ENCODE results near the gene RAD54L2. TPM values are rescaled to one million over a fixed set of nuclear protein-coding genes. Genes with fewer than 3 reads are reported as not detected.

Gene RAD54L2
- total and polyA plus RNA-seq, 2 experiments from 2014 or later: 10.8 to 17.5 TPM

- Histone ChIP-seq H3K4me3 (no peak overlapping the region), H2AFZ (no peak overlapping the region), H3K27me3 (no peaks in the 10 kb centered on the region), H3K36me3 (replicated peaks; ENCODE audit: insufficient read depth, low read depth) (no peaks in the 10 kb centered on the region), H4K20me1 (ENCODE audit: insufficient read depth, poor library complexity, severe bottlenecking) (no peaks in the 10 kb centered on the region), H3K27ac (no peak overlapping the region), H3K4me1 (ENCODE audit: insufficient read depth) (no peaks in the 10 kb centered on the region), H3K4me2 (no peak overlapping the region), H3K9me3 (ENCODE audit: low read depth) (no peaks in the 10 kb centered on the region), H3K9me2 (replicated peaks; ENCODE audit: insufficient read depth) (no peaks in the 10 kb centered on the region), H3K79me2 (peaks cover 62% of the 10 kb centered on the region)
- DNase-seq (ENCODE audit: low spot score): no peak
- TF ChIP-seq CTCF (IDR thresholded peaks at IDR 0.05; ENCODE audit: poor library complexity) (no peak), EZH2 (IDR thresholded peaks at IDR 0.05; ENCODE audit: borderline replicate concordance) (no peak), EZH2phosphoT487 (IDR thresholded peaks at IDR 0.05; ENCODE audit: low read depth, severe bottlenecking, unreplicated experiment) (no peak)
Observed at GRCh38 chr3:51568996-51569395, 30.5 kb downstream of the RAD54L2 start.

GRCh38 chr3:51578238-51578637, 39.7 kb downstream of the RAD54L2 start:
- Histone ChIP-seq H3K4me3 (no peak overlapping the region), H4K20me1 (ENCODE audit: insufficient read depth, poor library complexity, severe bottlenecking) (no peaks in the 10 kb centered on the region), H3K36me3 (replicated peaks; ENCODE audit: insufficient read depth, low read depth) (no peaks in the 10 kb centered on the region), H3K4me1 (ENCODE audit: insufficient read depth) (peaks cover 4% of the 10 kb centered on the region), H3K27me3 (no peaks in the 10 kb centered on the region), H3K9me2 (replicated peaks; ENCODE audit: insufficient read depth) (no peaks in the 10 kb centered on the region), H3K9me3 (ENCODE audit: low read depth) (no peaks in the 10 kb centered on the region), H2AFZ (no peak overlapping the region), H3K27ac (no peak overlapping the region), H3K4me2 (no peak overlapping the region), H3K79me2 (peaks cover 27% of the 10 kb centered on the region)
- TF ChIP-seq EZH2phosphoT487 (IDR thresholded peaks at IDR 0.05; ENCODE audit: low read depth, severe bottlenecking, unreplicated experiment) (no peak), EZH2 (IDR thresholded peaks at IDR 0.05; ENCODE audit: borderline replicate concordance) (no peak), CTCF (IDR thresholded peaks at IDR 0.05; ENCODE audit: poor library complexity) (no peak)
- DNase-seq (ENCODE audit: low spot score): no peak
- 98% methylated on average over 4 of the region's 4 CpGs for WGBS (ENCODE audit: low lambda C conversion rate, missing lambda C conversion rate)

- Histone ChIP-seq H3K27ac (no peak overlapping the region), H3K36me3 (replicated peaks; ENCODE audit: insufficient read depth, low read depth) (no peaks in the 10 kb centered on the region), H3K4me2 (no peak overlapping the region), H3K9me3 (ENCODE audit: low read depth) (no peaks in the 10 kb centered on the region), H3K9me2 (replicated peaks; ENCODE audit: insufficient read depth) (no peaks in the 10 kb centered on the region), H3K4me1 (ENCODE audit: insufficient read depth) (peaks cover 4% of the 10 kb centered on the region), H4K20me1 (ENCODE audit: insufficient read depth, poor library complexity, severe bottlenecking) (no peaks in the 10 kb centered on the region), H3K4me3 (no peak overlapping the region), H3K79me2 (peaks cover 33% of the 10 kb centered on the region), H3K27me3 (no peaks in the 10 kb centered on the region), H2AFZ (no peak overlapping the region)
- TF ChIP-seq EZH2phosphoT487 (IDR thresholded peaks at IDR 0.05; ENCODE audit: low read depth, severe bottlenecking, unreplicated experiment): no peak
- no peak for DNase-seq (ENCODE audit: low spot score)
- WGBS (ENCODE audit: low lambda C conversion rate, missing lambda C conversion rate): 87% methylated on average over 2 of the region's 2 CpGs
Observed at GRCh38 chr3:51580418-51580817, 41.9 kb downstream of the RAD54L2 start.

- no peaks in the 10 kb centered on the region for H3K27me3 ChIP-seq
- H3K4me2 ChIP-seq: no peak overlapping the region
- peak; percentile 18 for DNase-seq (ENCODE audit: low spot score)
- TF ChIP-seq CTCF (IDR thresholded peaks at IDR 0.05; ENCODE audit: poor library complexity) (no peak), EZH2phosphoT487 (IDR thresholded peaks at IDR 0.05; ENCODE audit: low read depth, severe bottlenecking, unreplicated experiment) (no peak), EZH2 (IDR thresholded peaks at IDR 0.05; ENCODE audit: borderline replicate concordance) (no peak)
- H3K9me3 ChIP-seq (ENCODE audit: low read depth): no peaks in the 10 kb centered on the region
- no peak overlapping the region for H3K4me3 ChIP-seq
- H2AFZ ChIP-seq: no peak overlapping the region
- no peaks in the 10 kb centered on the region for H3K36me3 ChIP-seq (replicated peaks; ENCODE audit: insufficient read depth, low read depth)
- peaks cover 4% of the 10 kb centered on the region for H3K4me1 ChIP-seq (ENCODE audit: insufficient read depth)
- peak overlapping the region; percentile 45 for H3K27ac ChIP-seq
- WGBS (ENCODE audit: low lambda C conversion rate, missing lambda C conversion rate): 94% methylated on average over 4 of the region's 4 CpGs
- H3K9me2 ChIP-seq (replicated peaks; ENCODE audit: insufficient read depth): no peaks in the 10 kb centered on the region
- no peaks in the 10 kb centered on the region for H4K20me1 ChIP-seq (ENCODE audit: insufficient read depth, poor library complexity, severe bottlenecking)
- peaks cover 34% of the 10 kb centered on the region for H3K79me2 ChIP-seq
Observed at GRCh38 chr3:51581524-51581923, 43.0 kb downstream of the RAD54L2 start.
